Caco-2 (cell line): ENCODE data around the gene TMUB2. TPM values are rescaled to one million over a fixed set of nuclear protein-coding genes. Genes with fewer than 3 reads are reported as not detected.
"Not testable (repeated sequence)": the region's sequence is repeated elsewhere in the genome, so short reads cannot be mapped to it uniquely, and the experiment has no call there.

Source experiments
- BruUV-seq: library from RNA; stranded (reverse); fragments of 400-500 nt; replicated peaks from 2 replicates; lab custom pipeline; 2021; lab: Mats Ljungman, UMichigan
- CTCF ChIA-PET: fragments of 300-600 bp; sonication (Branson Sonifier 250); formaldehyde crosslinking; loops from one replicate; lab custom pipeline; 2022; ENCODE audit warnings: antibody characterized with exemption; lab: Charles Lee
- POLR2A ChIA-PET: fragments of 300-600 bp; sonication (Branson Sonifier 250); formaldehyde crosslinking; loops from one replicate; lab custom pipeline; 2022; ENCODE audit warnings: antibody characterized with exemption; lab: Charles Lee
- DNase-seq, 2 experiments: peaks; one replicate each; pipeline versions ENCODE4 v3.0.0 to v3.0.0-alpha.2; 2020 to 2022
- H3K27me3 ChIP-seq: replicated peaks from 2 replicates; pipeline ENCODE4 v1.6.0; 2011; ENCODE audit warnings: low read length; ENCODE audit not compliant: control insufficient read depth, insufficient read depth
- H3K36me3 ChIP-seq: 2 replicates; pipeline ENCODE4 v1.5.1; 2011; ENCODE audit warnings: low read length; ENCODE audit not compliant: control insufficient read depth, insufficient read depth
- H3K4me1 ChIP-seq: fragments of 250-450 bp; sonication (Bioruptor Pico); 2 replicates; pipeline ENCODE4 v1.5.1; 2020; ENCODE audit warnings: mild to moderate bottlenecking
- H3K4me3 ChIP-seq: 2 replicates; pipeline ENCODE4 v1.5.1; 2011; ENCODE audit warnings: low read depth, mild to moderate bottlenecking, control low read depth, low read length
- H3K9me3 ChIP-seq: fragments of 250-450 bp; sonication (Bioruptor Pico); 2 replicates; pipeline ENCODE4 v1.5.1; 2020; ENCODE audit warnings: mild to moderate bottlenecking, moderate library complexity
- H3K27ac Mint-ChIP-seq: one replicate; pipeline ENCODE4 v1.8.0; 2022; ENCODE audit warnings: mixed read lengths; ENCODE audit not compliant: unreplicated experiment
- H3K27me3 Mint-ChIP-seq: one replicate; pipeline ENCODE4 v1.8.0; 2022; ENCODE audit warnings: mixed read lengths; ENCODE audit not compliant: insufficient read depth, unreplicated experiment
- H3K36me3 Mint-ChIP-seq: one replicate; pipeline ENCODE4 v1.8.0; 2022; ENCODE audit warnings: mild to moderate bottlenecking, mixed read lengths; ENCODE audit not compliant: insufficient read depth, unreplicated experiment
- H3K4me1 Mint-ChIP-seq: one replicate; pipeline ENCODE4 v1.8.0; 2022; ENCODE audit warnings: low read depth, mixed read lengths; ENCODE audit not compliant: unreplicated experiment
- H3K4me3 Mint-ChIP-seq: one replicate; pipeline ENCODE4 v1.8.0; 2022; ENCODE audit warnings: mild to moderate bottlenecking, moderate library complexity, mixed read lengths; ENCODE audit not compliant: unreplicated experiment
- H3K9me3 Mint-ChIP-seq: one replicate; pipeline ENCODE4 v1.8.0; 2022; ENCODE audit warnings: mixed read lengths; ENCODE audit not compliant: unreplicated experiment
- CTCF ChIP-seq, 2 experiments: fragments of 200-600 bp in 1 of 2; IDR thresholded peaks; 1 replicate in 1 of 2; 2 replicates in 1 of 2; pipeline versions ENCODE4 v1.5.1 to v1.8.0; 2011 to 2022; ENCODE audit warnings: antibody characterized with exemption in 1 of 2, control low read depth in 1 of 2, inconsistent platforms in 1 of 2, low read depth in 1 of 2, low read length in 1 of 2, mild to moderate bottlenecking in 1 of 2, moderate library complexity in 1 of 2; ENCODE audit not compliant: insufficient read depth in 1 of 2, severe bottlenecking in 1 of 2, unreplicated experiment in 1 of 2
- intact Hi-C: fragments of 100-400 bp; cut with micrococcal nuclease; formaldehyde crosslinking; loops from one replicate; pipeline ENCODE4 v1.10.0; 2022; ENCODE audit not compliant: unreplicated experiment
- microRNA-seq: library from miRNA; unstranded; fragments of <30 nt; microRNA quantifications from one replicate; pipeline ENCODE4 v1.2.0, GENCODE V29; 2022
- total RNA-seq: library from RNA; stranded (reverse); gene quantifications from 2 replicates; pipeline ENCODE4 v1.2.3, GENCODE V29; 2022

The TMUB2 gene
- total RNA-seq, 1 experiment from 2014 or later = 28.4 TPM

- intact Hi-C loops = no loop called here
- no peak for DNase-seq
- no peaks in the 10 kb centered on the region for H3K9me3 Mint-ChIP-seq
Observed at GRCh38 chr17:44236444-44236991, 49.7 kb downstream of the TMUB2 start.

GRCh38 chr17:44237886-44238285, 51.1 kb downstream of the TMUB2 start:
- H3K36me3 Mint-ChIP-seq, H3K4me3 Mint-ChIP-seq, BruUV-seq, H3K4me1 Mint-ChIP-seq, CTCF ChIA-PET, DNase-seq, H3K27me3 ChIP-seq, H3K36me3 ChIP-seq, H3K4me3 ChIP-seq, H3K9me3 Mint-ChIP-seq, intact Hi-C loops, H3K9me3 ChIP-seq, H3K27me3 Mint-ChIP-seq, H3K27ac Mint-ChIP-seq, POLR2A ChIA-PET, H3K4me1 ChIP-seq: not testable (repeated sequence)

More at GRCh38 chr17:44236444-44236991, 49.7 kb downstream of the TMUB2 start:
- Mint-ChIP-seq H3K36me3 (no peaks in the 10 kb centered on the region), H3K4me1 (no peaks in the 10 kb centered on the region), H3K27ac (no peak overlapping the region), H3K27me3 (no peaks in the 10 kb centered on the region), H3K4me3 (no peak overlapping the region)
- no peak for TF ChIP-seq CTCF (IDR thresholded peaks at IDR 0.05; ENCODE audit: insufficient read depth in 1 of 2, low read depth in 1 of 2, low read length in 1 of 2, severe bottlenecking in 1 of 2, unreplicated experiment in 1 of 2)
- ChIA-PET POLR2A (no interaction called here), CTCF (interaction anchor here (0.6 kb wide), 1 partner anchor 15 kb away, joined by 7 read pairs; no protein-coding TSS in a partner anchor)
- Histone ChIP-seq H3K4me3 (no peak overlapping the region), H3K36me3 (no peaks in the 10 kb centered on the region), H3K27me3 (no peaks in the 10 kb centered on the region), H3K9me3 (no peaks in the 10 kb centered on the region), H3K4me1 (no peaks in the 10 kb centered on the region)
- no TSS peak for BruUV-seq

GRCh38 chr17:44241106-44241624, 54.4 kb downstream of the TMUB2 start:
- no peak overlapping the region for H3K4me3 Mint-ChIP-seq
- no peak for DNase-seq
- H3K9me3 ChIP-seq = no peaks in the 10 kb centered on the region
- peaks cover 5% of the 10 kb centered on the region for H3K4me1 Mint-ChIP-seq
- ChIA-PET POLR2A (no interaction called here), CTCF (interaction anchor here (0.6 to 0.7 kb wide), 2 partner anchors 15 to 909 kb away, joined by 5 to 6 read pairs; no protein-coding TSS in a partner anchor)
- TF ChIP-seq CTCF (IDR thresholded peaks at IDR 0.05; ENCODE audit: insufficient read depth in 1 of 2, low read depth in 1 of 2, low read length in 1 of 2, severe bottlenecking in 1 of 2, unreplicated experiment in 1 of 2) = no peak
- 0 out of 2 replicates have a peak, but pooled peaks cover 2% of the 10 kb centered on the region for H3K4me1 ChIP-seq
- H3K36me3 ChIP-seq = no peaks in the 10 kb centered on the region
- intact Hi-C loops = no loop called here
- no peaks in the 10 kb centered on the region for H3K27me3 Mint-ChIP-seq
- H3K4me3 ChIP-seq = no peak overlapping the region
- no peak overlapping the region for H3K27ac Mint-ChIP-seq
- no TSS peak for BruUV-seq
- no peaks in the 10 kb centered on the region for H3K36me3 Mint-ChIP-seq
- H3K9me3 Mint-ChIP-seq = no peaks in the 10 kb centered on the region
- H3K27me3 ChIP-seq = no peaks in the 10 kb centered on the region

Small RNAs within 50 kb of the gene (microRNA-seq; reads per million reads assigned to microRNA genes)
- 0.93 reads per million for gene MIR6782

Other genes starting within 250 kb of the TMUB2 start
- not detected in 2 replicates for gene PPY, start 244.5 kb upstream of the TMUB2 start, total RNA-seq
- not detected in 2 replicates for gene PYY, start 233.0 kb upstream of the TMUB2 start, total RNA-seq
- gene NAGS, start 182.3 kb upstream of the TMUB2 start, total RNA-seq = 0.42 and 0.50 TPM in 2 replicates
- gene TMEM101, start 172.0 kb upstream of the TMUB2 start, total RNA-seq = 41.7 and 43.5 TPM in 2 replicates
- 83.1 and 85.5 TPM in 2 replicates for gene LSM12, start 120.3 kb upstream of the TMUB2 start, total RNA-seq
- gene G6PC3, start 116.2 kb upstream of the TMUB2 start, total RNA-seq = 60.1 and 64.5 TPM in 2 replicates
- 25.9 and 27.0 TPM in 2 replicates for gene HDAC5, start 63.3 kb upstream of the TMUB2 start, total RNA-seq
- 15.2 and 17.0 TPM in 2 replicates for gene HROB, start 45.0 kb upstream of the TMUB2 start, total RNA-seq
- 0.26 TPM in 1 of 2 replicates, not detected in the other for gene ASB16, start 16.3 kb upstream of the TMUB2 start, total RNA-seq
- gene ATXN7L3, start 12.9 kb downstream of the TMUB2 start, total RNA-seq = 91.2 and 92.0 TPM in 2 replicates
- gene UBTF, start 32.7 kb downstream of the TMUB2 start, total RNA-seq = 66.0 and 74.3 TPM in 2 replicates
- gene SLC4A1, start 81.2 kb downstream of the TMUB2 start, total RNA-seq = not detected in 2 replicates
- gene RUNDC3A, start 121.6 kb downstream of the TMUB2 start, total RNA-seq = 0.34 and 0.53 TPM in 2 replicates
- 155 and 172 TPM in 2 replicates for gene SLC25A39, start 137.9 kb downstream of the TMUB2 start, total RNA-seq
- 167 and 176 TPM in 2 replicates for gene GRN, start 158.3 kb downstream of the TMUB2 start, total RNA-seq
- gene FAM171A2, start 176.9 kb downstream of the TMUB2 start, total RNA-seq = 3.0 and 3.6 TPM in 2 replicates
- gene ITGA2B, start 202.7 kb downstream of the TMUB2 start, total RNA-seq = 5.9 and 6.9 TPM in 2 replicates